ENCODE data around the gene DCTN3.

Gene DCTN3

GRCh38 chr9:34625186-34625486 is 4.8 kb upstream of the DCTN3 start:
- TF ChIP-seq CTCF (conservative IDR thresholded peaks at IDR 0.05; ENCODE audit: low read length) (no peak), EZH2phosphoT487 (IDR thresholded peaks at IDR 0.05; ENCODE audit: borderline replicate concordance) (no peak)
- Histone ChIP-seq H3F3A (ENCODE audit: low read depth) (no peaks in the 10 kb centered on the region), H3K79me2 (ENCODE audit: insufficient read depth, low read length) (0 out of 2 replicates have a peak, but pooled peaks cover under 1% of the 10 kb centered on the region), H2AFZ (ENCODE audit: low read length) (no peak overlapping the region), H3K4me1 (ENCODE audit: insufficient read depth, low read length, poor library complexity, severe bottlenecking) (peaks cover 4% of the 10 kb centered on the region), H3K9me2 (replicated peaks; ENCODE audit: low read depth, low read length) (no peaks in the 10 kb centered on the region), H3K4me2 (ENCODE audit: low read depth, low read length, poor library complexity, severe bottlenecking) (no peak overlapping the region), H3K4me3 (ENCODE audit: low read length, poor library complexity, severe bottlenecking) (no peak overlapping the region), H3K9ac (ENCODE audit: low read depth, low read length, poor library complexity, severe bottlenecking) (no peak overlapping the region), H3K27me3 (ENCODE audit: insufficient read depth, low read length, poor library complexity, severe bottlenecking) (peaks cover 40% of the 10 kb centered on the region), H4K20me1 (ENCODE audit: insufficient read depth, low read length, poor library complexity, severe bottlenecking) (no peaks in the 10 kb centered on the region), H3K9me3 (ENCODE audit: insufficient read depth, low read depth, low read length) (no peaks in the 10 kb centered on the region), H3K36me3 (ENCODE audit: insufficient read depth, low read length) (no peaks in the 10 kb centered on the region)

DNA sequence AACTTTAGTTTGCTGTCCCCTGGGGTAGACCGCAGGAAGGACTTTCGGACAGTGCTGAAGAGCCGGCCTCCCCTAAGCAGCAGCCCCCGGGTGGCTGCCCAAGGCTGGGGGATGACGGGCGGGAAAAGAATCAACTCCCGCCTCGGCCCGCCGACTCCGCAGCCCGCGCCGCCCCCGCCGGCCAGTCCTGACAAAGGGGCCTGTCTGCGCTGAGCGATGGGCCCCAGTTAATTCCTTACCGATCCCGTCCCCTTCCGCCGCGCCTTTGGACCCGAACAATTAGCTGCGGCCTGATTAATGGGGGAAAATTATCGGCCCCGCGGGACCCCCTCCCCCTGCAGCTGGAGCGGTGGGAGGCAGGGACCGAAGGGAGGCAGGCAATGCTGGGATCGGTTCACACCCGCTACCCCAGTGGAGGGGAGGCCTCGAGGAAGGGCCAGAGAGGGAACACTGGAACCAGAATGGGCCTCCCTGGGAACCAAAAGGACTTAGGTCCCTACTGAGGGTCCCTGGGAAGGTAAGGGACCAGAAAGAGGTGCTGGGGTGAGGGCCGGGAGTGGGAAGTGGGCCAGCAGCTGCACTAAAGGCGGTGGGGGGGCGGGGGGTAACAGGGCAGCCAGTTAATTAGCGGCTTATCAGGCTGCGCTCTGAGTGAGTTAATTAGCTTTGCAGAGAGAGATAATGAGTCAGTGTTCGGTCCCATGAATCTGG is 4.3 kb upstream of the DCTN3 start:
- no peaks in the 10 kb centered on the region for H4K20me1 ChIP-seq (ENCODE audit: insufficient read depth, low read length, poor library complexity, severe bottlenecking)
- H3K9me3 ChIP-seq (ENCODE audit: insufficient read depth, low read depth, low read length), result no peaks in the 10 kb centered on the region
- no peaks in the 10 kb centered on the region for H3K9me2 ChIP-seq (replicated peaks; ENCODE audit: low read depth, low read length)
- H2AFZ ChIP-seq (ENCODE audit: low read length), result no peak overlapping the region
- H3K79me2 ChIP-seq (ENCODE audit: insufficient read depth, low read length), result peaks cover 6% of the 10 kb centered on the region; the same call in 1 of the 2 replicates
- peaks cover 40% of the 10 kb centered on the region for H3K27me3 ChIP-seq (ENCODE audit: insufficient read depth, low read length, poor library complexity, severe bottlenecking)
- H3K9ac ChIP-seq (ENCODE audit: low read depth, low read length, poor library complexity, severe bottlenecking), result no peak overlapping the region
- peaks cover 7% of the 10 kb centered on the region for H3K4me1 ChIP-seq (ENCODE audit: insufficient read depth, low read length, poor library complexity, severe bottlenecking)
- no peak overlapping the region for H3K4me3 ChIP-seq (ENCODE audit: low read length, poor library complexity, severe bottlenecking)
- no peak overlapping the region for H3K4me2 ChIP-seq (ENCODE audit: low read depth, low read length, poor library complexity, severe bottlenecking)
- no peaks in the 10 kb centered on the region for H3K36me3 ChIP-seq (ENCODE audit: insufficient read depth, low read length)
- TF ChIP-seq EZH2phosphoT487 (IDR thresholded peaks at IDR 0.05; ENCODE audit: borderline replicate concordance), result no peak
- TF ChIP-seq CTCF (conservative IDR thresholded peaks at IDR 0.05; ENCODE audit: low read length), result no peak
- no peaks in the 10 kb centered on the region for H3F3A ChIP-seq (ENCODE audit: low read depth)

DNA sequence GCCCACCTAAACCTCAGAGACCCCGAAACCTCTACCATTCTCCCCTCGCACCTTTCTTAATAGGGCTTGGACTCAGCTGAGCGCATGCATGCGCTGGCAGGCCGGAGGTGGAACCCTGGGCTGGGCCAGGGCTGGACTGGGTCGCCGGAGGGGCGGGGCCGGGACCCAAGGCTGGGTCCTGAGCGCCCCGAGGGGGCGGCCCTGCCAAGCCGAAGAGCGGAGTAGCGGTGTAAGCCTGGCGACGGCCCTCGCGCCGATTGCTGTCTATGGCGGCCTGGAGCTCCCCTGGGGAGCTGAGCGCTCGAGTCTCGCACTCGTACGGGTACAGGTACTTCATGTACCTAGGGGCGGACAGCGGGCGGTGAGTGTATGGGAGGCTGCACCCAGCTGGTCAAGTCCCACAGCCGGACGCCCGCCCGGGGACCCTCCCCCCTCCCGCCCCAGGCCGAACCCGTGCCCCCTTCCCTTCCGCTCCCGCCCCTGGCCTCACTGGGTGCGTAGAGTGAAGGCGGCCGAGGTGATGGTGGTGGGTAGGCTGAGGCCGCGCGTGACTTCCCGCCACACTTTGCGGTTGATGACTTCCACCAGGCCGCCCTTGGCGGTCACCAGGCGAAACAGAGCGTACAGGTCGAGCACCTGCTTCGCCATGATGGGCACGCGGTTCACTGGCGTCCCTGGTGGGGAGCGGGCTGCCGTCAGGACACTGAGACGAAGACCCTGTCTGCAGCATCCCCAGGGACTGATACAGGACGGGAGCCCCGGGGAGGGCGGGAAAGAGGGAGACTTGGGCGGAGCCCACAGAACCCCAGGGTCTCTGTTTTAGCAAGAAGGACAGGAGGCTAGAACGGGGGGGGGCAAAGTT is 3.3 kb upstream of the DCTN3 start:
- H3K9ac ChIP-seq (ENCODE audit: low read depth, low read length, poor library complexity, severe bottlenecking), result no peak overlapping the region
- H4K20me1 ChIP-seq (ENCODE audit: insufficient read depth, low read length, poor library complexity, severe bottlenecking), result no peaks in the 10 kb centered on the region
- no peaks in the 10 kb centered on the region for H3K9me3 ChIP-seq (ENCODE audit: insufficient read depth, low read depth, low read length)
- no peak overlapping the region for H3K4me3 ChIP-seq (ENCODE audit: low read length, poor library complexity, severe bottlenecking)
- no peak overlapping the region for H3K4me2 ChIP-seq (ENCODE audit: low read depth, low read length, poor library complexity, severe bottlenecking)
- H3F3A ChIP-seq (ENCODE audit: low read depth), result no peaks in the 10 kb centered on the region
- peaks cover 13% of the 10 kb centered on the region; the same call in 1 of the 2 replicates for H3K79me2 ChIP-seq (ENCODE audit: insufficient read depth, low read length)
- peaks cover 16% of the 10 kb centered on the region for H3K4me1 ChIP-seq (ENCODE audit: insufficient read depth, low read length, poor library complexity, severe bottlenecking)
- no peaks in the 10 kb centered on the region for H3K36me3 ChIP-seq (ENCODE audit: insufficient read depth, low read length)
- H3K27me3 ChIP-seq (ENCODE audit: insufficient read depth, low read length, poor library complexity, severe bottlenecking), result peaks cover 33% of the 10 kb centered on the region
- H2AFZ ChIP-seq (ENCODE audit: low read length), result no peak overlapping the region
- H3K9me2 ChIP-seq (replicated peaks; ENCODE audit: low read depth, low read length), result no peaks in the 10 kb centered on the region
- no peak for TF ChIP-seq CTCF (conservative IDR thresholded peaks at IDR 0.05; ENCODE audit: low read length)
- TF ChIP-seq EZH2phosphoT487 (IDR thresholded peaks at IDR 0.05; ENCODE audit: borderline replicate concordance), result no peak
